ENCODE data around the gene MAGEA8.

DNA sequence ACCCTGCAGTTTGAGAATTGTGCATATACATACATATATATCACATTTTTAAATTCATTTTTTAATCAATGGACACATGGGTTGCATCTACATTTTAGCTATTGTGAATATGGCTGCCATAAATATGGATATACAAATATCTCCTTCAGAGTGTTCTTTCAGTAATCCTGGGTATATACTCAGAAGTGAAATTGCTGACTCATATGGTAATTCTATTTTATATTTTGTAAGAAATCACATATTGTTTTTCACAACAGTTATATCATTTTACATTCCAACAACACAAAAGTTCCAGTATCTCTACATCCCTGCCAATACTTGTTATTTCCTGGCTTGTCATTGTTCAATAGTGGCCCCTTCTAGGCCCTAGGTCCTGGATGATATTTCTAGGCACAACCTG is 27.7 kb downstream of the MAGEA8 start:
- TF ChIP-seq, protein P1, sequence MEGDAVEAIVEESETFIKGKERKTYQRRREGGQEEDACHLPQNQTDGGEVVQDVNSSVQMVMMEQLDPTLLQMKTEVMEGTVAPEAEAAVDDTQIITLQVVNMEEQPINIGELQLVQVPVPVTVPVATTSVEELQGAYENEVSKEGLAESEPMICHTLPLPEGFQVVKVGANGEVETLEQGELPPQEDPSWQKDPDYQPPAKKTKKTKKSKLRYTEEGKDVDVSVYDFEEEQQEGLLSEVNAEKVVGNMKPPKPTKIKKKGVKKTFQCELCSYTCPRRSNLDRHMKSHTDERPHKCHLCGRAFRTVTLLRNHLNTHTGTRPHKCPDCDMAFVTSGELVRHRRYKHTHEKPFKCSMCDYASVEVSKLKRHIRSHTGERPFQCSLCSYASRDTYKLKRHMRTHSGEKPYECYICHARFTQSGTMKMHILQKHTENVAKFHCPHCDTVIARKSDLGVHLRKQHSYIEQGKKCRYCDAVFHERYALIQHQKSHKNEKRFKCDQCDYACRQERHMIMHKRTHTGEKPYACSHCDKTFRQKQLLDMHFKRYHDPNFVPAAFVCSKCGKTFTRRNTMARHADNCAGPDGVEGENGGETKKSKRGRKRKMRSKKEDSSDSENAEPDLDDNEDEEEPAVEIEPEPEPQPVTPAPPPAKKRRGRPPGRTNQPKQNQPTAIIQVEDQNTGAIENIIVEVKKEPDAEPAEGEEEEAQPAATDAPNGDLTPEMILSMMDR (IDR thresholded peaks at IDR 0.05; ENCODE audit: borderline replicate concordance, extremely low read depth, low read length, poor library complexity, severe bottlenecking), result no peak
- no peak for TF ChIP-seq EZH2 (IDR thresholded peaks at IDR 0.05; ENCODE audit: borderline replicate concordance, low read depth, low read length, severe bottlenecking)

Data from DND-41 (cell line).